A549 (cell line): Measurements from ENCODE around the gene MANF.

ENCODE experiments used
- CTCF ChIP-seq: fragments of >200 bp; sonication (Bioruptor Twin); formaldehyde crosslinking; IDR thresholded peaks from 3 replicates; pipeline ENCODE4 v1.5.1; 2016
- ELK1 ChIP-seq: fragments of 150-350 bp; IDR thresholded peaks from 2 replicates; pipeline ENCODE4 v1.6.1; 2014; ENCODE audit warnings: low read depth, mild to moderate bottlenecking, low read length
- EP300 ChIP-seq, 2 experiments: fragments of >200 bp; sonication (Bioruptor Twin); formaldehyde crosslinking; IDR thresholded peaks; 2 replicates in 1 of 2; 3 replicates in 1 of 2; pipeline ENCODE4 v1.6.1; 2016 to 2017
- KDM5A ChIP-seq: fragments of 200-600 bp; sonication (generic); IDR thresholded peaks from 2 replicates; pipeline ENCODE4 v1.6.1; 2016; ENCODE audit warnings: antibody characterized with exemption, mild to moderate bottlenecking
- MAX ChIP-seq: IDR thresholded peaks from 2 replicates; pipeline ENCODE4 v1.6.1; 2012
- MYC ChIP-seq: IDR thresholded peaks from 2 replicates; pipeline ENCODE4 v1.6.1; 2012; ENCODE audit warnings: mild to moderate bottlenecking, inconsistent platforms, low read length, improper control_type of control experiment, borderline replicate concordance
- RAD21 ChIP-seq, 2 experiments: fragments of >200 bp in 1 of 2; sonication (Bioruptor Twin) in 1 of 2; formaldehyde crosslinking in 1 of 2; IDR thresholded peaks in 1 of 2; conservative IDR thresholded peaks in 1 of 2; 2 replicates in 1 of 2; 3 replicates in 1 of 2; pipeline ENCODE4 v1.6.1; 2012 to 2018; ENCODE audit warnings: inconsistent platforms in 1 of 2
- REST ChIP-seq: fragments of 200-600 bp; sonication (generic); IDR thresholded peaks from 2 replicates; pipeline ENCODE4 v1.6.1; 2016; ENCODE audit warnings: antibody characterized with exemption, mild to moderate bottlenecking, moderate library complexity
- RFX5 ChIP-seq: fragments of 450-650 bp; IDR thresholded peaks from 2 replicates; pipeline ENCODE4 v1.7.1; 2014; ENCODE audit warnings: antibody characterized with exemption, mild to moderate bottlenecking, moderate library complexity
- RNF2 ChIP-seq: fragments of 200-600 bp; sonication (generic); IDR thresholded peaks from 2 replicates; pipeline ENCODE4 v1.6.1; 2016; ENCODE audit warnings: low read depth, mild to moderate bottlenecking, antibody characterized with exemption, moderate library complexity, borderline replicate concordance
- SMC3 ChIP-seq: fragments of >200 bp; sonication (Bioruptor Twin); formaldehyde crosslinking; IDR thresholded peaks from 3 replicates; pipeline ENCODE4 v1.6.1; 2018; ENCODE audit warnings: inconsistent platforms

- TF ChIP-seq CTCF (no peak), MAX (no peak), RFX5 (no peak), RAD21 (conservative IDR thresholded peaks at IDR 0.05 in 1 of 2, IDR thresholded peaks at IDR 0.05 in 1 of 2) (no peak), RNF2 (no peak), EP300 (IDR thresholded peaks at IDR 0.05) (no peak), ELK1 (no peak), SMC3 (no peak), MYC (no peak), KDM5A (no peak), REST (no peak)
Observed at GRCh38 chr3:51353691-51354090, 31.4 kb upstream of the MANF start.
